ENCODE data around the gene AEN.

The AEN gene

GRCh38 chr15:88613074-88613944 lies 7.8 kb upstream of the AEN start:
- peak; percentile 69 for DNase-seq

- no peak for DNase-seq
These were observed 5.6 kb upstream of the AEN start for GRCh38 chr15:88615303-88616107.

- DNase-seq = no peak
These were observed 4.9 kb upstream of the AEN start for GRCh38 chr15:88616240-88616639.

- no peak for DNase-seq
These were observed 4.0 kb upstream of the AEN start for GRCh38 chr15:88617031-88617722.

GRCh38 chr15:88617790-88618189 lies 3.4 kb upstream of the AEN start:
- no peak for DNase-seq

GRCh38 chr15:88618686-88619085 lies 2.5 kb upstream of the AEN start:
- no peak for DNase-seq

GRCh38 chr15:88619796-88620195 lies 1.3 kb upstream of the AEN start:
- DNase-seq = no peak

GRCh38 chr15:88621789-88622604 lies 857 bp downstream of the AEN start:
- DNase-seq = peak; percentile 32

- DNase-seq = no peak
These were observed 1.4 kb downstream of the AEN start for GRCh38 chr15:88622605-88622975.

GRCh38 chr15:88623061-88623460 lies 1.9 kb downstream of the AEN start:
- peak; percentile 89 for DNase-seq

GRCh38 chr15:88623632-88624031 lies 2.5 kb downstream of the AEN start:
- DNase-seq = no peak

GRCh38 chr15:88624156-88624970 lies 3.2 kb downstream of the AEN start:
- no peak for DNase-seq

GRCh38 chr15:88624971-88625490 lies 3.9 kb downstream of the AEN start:
- no peak for DNase-seq

GRCh38 chr15:88625943-88626741 lies 5.0 kb downstream of the AEN start:
- DNase-seq = no peak

GRCh38 chr15:88627463-88627862 lies 6.3 kb downstream of the AEN start:
- no peak for DNase-seq

GRCh38 chr15:88628018-88628654 lies 7.0 kb downstream of the AEN start:
- DNase-seq = no peak

- no peak for DNase-seq
These were observed 7.9 kb downstream of the AEN start for GRCh38 chr15:88629071-88629470.

- DNase-seq = no peak
These were observed 9.1 kb downstream of the AEN start for GRCh38 chr15:88630141-88630721.

GRCh38 chr15:88630798-88631463 lies 9.8 kb downstream of the AEN start:
- DNase-seq = no peak
